ENCODE data around the gene FOXK1.

Gene FOXK1

GRCh38 chr7:4726566-4726965, 44.5 kb downstream of the FOXK1 start:
- no peak overlapping the region for H3K4me3 ChIP-seq (ENCODE audit: low read depth, low read length)
- in situ Hi-C loops (cut with HindIII; ENCODE audit: low sequenced_read_pairs), result no loop called here
- TF ChIP-seq, protein P1, sequence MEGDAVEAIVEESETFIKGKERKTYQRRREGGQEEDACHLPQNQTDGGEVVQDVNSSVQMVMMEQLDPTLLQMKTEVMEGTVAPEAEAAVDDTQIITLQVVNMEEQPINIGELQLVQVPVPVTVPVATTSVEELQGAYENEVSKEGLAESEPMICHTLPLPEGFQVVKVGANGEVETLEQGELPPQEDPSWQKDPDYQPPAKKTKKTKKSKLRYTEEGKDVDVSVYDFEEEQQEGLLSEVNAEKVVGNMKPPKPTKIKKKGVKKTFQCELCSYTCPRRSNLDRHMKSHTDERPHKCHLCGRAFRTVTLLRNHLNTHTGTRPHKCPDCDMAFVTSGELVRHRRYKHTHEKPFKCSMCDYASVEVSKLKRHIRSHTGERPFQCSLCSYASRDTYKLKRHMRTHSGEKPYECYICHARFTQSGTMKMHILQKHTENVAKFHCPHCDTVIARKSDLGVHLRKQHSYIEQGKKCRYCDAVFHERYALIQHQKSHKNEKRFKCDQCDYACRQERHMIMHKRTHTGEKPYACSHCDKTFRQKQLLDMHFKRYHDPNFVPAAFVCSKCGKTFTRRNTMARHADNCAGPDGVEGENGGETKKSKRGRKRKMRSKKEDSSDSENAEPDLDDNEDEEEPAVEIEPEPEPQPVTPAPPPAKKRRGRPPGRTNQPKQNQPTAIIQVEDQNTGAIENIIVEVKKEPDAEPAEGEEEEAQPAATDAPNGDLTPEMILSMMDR (IDR thresholded peaks at IDR 0.05; ENCODE audit: low read depth, low read length, missing control alignments), result no peak
- DNase-seq (ENCODE audit: low read depth), result no peak

GRCh38 chr7:4727914-4728705, 46.0 kb downstream of the FOXK1 start:
- in situ Hi-C loops (cut with HindIII; ENCODE audit: low sequenced_read_pairs), result no loop called here
- no peak for DNase-seq (ENCODE audit: low read depth)
- TF ChIP-seq, protein P1 (IDR thresholded peaks at IDR 0.05; ENCODE audit: low read depth, low read length, missing control alignments), result no peak
- no peak overlapping the region for H3K4me3 ChIP-seq (ENCODE audit: low read depth, low read length)

GRCh38 chr7:4729266-4729665, 47.2 kb downstream of the FOXK1 start:
- no peak for DNase-seq (ENCODE audit: low read depth)
- no peak overlapping the region for H3K4me3 ChIP-seq (ENCODE audit: low read depth, low read length)
- TF ChIP-seq, protein P1 (IDR thresholded peaks at IDR 0.05; ENCODE audit: low read depth, low read length, missing control alignments), result no peak
- in situ Hi-C loops (cut with HindIII; ENCODE audit: low sequenced_read_pairs), result no loop called here

- TF ChIP-seq, protein P1 (IDR thresholded peaks at IDR 0.05; ENCODE audit: low read depth, low read length, missing control alignments), result no peak
- no peak overlapping the region for H3K4me3 ChIP-seq (ENCODE audit: low read depth, low read length)
- in situ Hi-C loops (cut with HindIII; ENCODE audit: low sequenced_read_pairs), result loop anchor here (5.0 kb wide), 1 partner anchor 38 kb away; no protein-coding TSS in a partner anchor
- DNase-seq (ENCODE audit: low read depth), result no peak
Observed at GRCh38 chr7:4730276-4730675, 48.2 kb downstream of the FOXK1 start.

DNA sequence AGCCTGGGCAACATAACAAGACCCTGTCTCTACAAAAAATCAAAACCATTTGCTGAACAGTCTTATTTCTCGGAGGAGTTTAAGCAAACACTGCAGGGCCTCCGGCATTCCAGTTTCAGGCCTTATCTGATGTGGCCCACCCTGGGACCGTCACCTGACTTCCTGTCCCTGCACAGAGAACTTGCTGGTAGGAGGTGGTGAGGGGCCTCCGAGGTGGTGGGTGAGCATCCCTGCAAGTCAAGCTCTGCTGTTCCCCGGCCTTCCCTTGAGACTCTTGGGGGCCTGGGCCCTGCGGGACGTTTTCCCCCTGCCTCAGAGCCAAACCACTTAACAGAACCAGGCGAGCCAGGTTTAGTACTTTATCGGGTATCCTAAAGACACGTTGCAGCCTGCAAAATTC, 48.9 kb downstream of the FOXK1 start:
- H3K4me3 ChIP-seq (ENCODE audit: low read depth, low read length), result no peak overlapping the region
- in situ Hi-C loops (cut with HindIII; ENCODE audit: low sequenced_read_pairs), result loop anchor here (5.0 kb wide), 1 partner anchor 39 kb away; no protein-coding TSS in a partner anchor
- DNase-seq (ENCODE audit: low read depth), result no peak
- TF ChIP-seq, protein P1 (IDR thresholded peaks at IDR 0.05; ENCODE audit: low read depth, low read length, missing control alignments), result no peak

DNA sequence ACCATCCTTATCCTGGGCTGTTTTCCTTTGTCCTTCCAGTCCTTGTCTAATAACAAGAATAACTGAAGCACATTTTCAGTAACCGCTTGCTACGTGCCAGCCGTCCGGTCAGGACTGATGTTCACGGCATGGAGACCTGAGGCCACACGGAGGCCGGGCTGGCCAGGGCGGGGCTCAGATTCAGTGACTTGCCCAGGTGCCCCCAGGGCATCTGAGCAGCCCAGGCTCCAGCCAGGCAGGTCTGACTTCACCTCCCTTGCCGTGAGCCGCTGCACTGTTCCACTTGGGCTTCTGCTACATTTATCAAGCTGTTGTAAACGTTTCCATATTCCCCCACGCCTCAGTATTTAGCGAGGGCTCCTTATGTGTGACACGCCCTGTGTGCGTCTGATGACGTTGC, 49.7 kb downstream of the FOXK1 start:
- in situ Hi-C loops (cut with HindIII; ENCODE audit: low sequenced_read_pairs), result loop anchor here (5.0 kb wide), 1 partner anchor 40 kb away; no protein-coding TSS in a partner anchor
- DNase-seq (ENCODE audit: low read depth), result no peak
- TF ChIP-seq, protein P1 (IDR thresholded peaks at IDR 0.05; ENCODE audit: low read depth, low read length, missing control alignments), result no peak
- H3K4me3 ChIP-seq (ENCODE audit: low read depth, low read length), result no peak overlapping the region

All from astrocyte of the cerebellum (primary cell).